Ovary (tissue), 3 donors: Measurements from ENCODE around the gene GPR25.

Source experiments
- CTCF ChIP-seq, 3 donors: fragments of 450-650 bp in 2 of 3; fragments of 200-600 bp in 1 of 3; IDR thresholded peaks; one replicate each; pipeline versions ENCODE4 v1.5.1 to v1.8.0; 2016 to 2022; ENCODE audit warnings: antibody characterized with exemption in 3 of 3, mild to moderate bottlenecking in 1 of 3
- EP300 ChIP-seq: sonication (generic); formaldehyde crosslinking; IDR thresholded peaks from one replicate; pipeline ENCODE4 v1.6.1; 2017; ENCODE audit warnings: antibody characterized with exemption
- donor health status: DM: no; HTN: no; CAD: no.

- no peak for TF ChIP-seq EP300
- no peak for TF ChIP-seq CTCF (IDR thresholded peaks at IDR 0.05)
Measured at GRCh38 chr1:200886594-200886993, 13.8 kb downstream of the GPR25 start.
